Endothelial cell of umbilical vein (primary cell): ENCODE results near the gene BIRC6. TPM values are rescaled to one million over a fixed set of nuclear protein-coding genes. Genes with fewer than 3 reads are reported as not detected.

Source experiments
- BruUV-seq: library from RNA; stranded (reverse); fragments of 400-500 nt; replicated peaks from 2 replicates; lab custom pipeline; 2021; lab: Mats Ljungman, UMichigan
- CTCF ChIA-PET: fragments of 300-600, 350-600 bp; sonication (Branson Sonifier 250); formaldehyde crosslinking; loops from one replicate; lab custom pipeline; 2021; ENCODE audit warnings: antibody characterized with exemption, inconsistent platforms; lab: Charles Lee
- POLR2A ChIA-PET: fragments of 300-600, 350-600 bp; sonication (Branson Sonifier 250); formaldehyde crosslinking; loops from one replicate; lab custom pipeline; 2021; ENCODE audit warnings: antibody characterized with exemption, inconsistent platforms; lab: Charles Lee
- DNase-seq: peaks from one replicate; pipeline ENCODE4 v3.0.0-alpha.2; 2011; ENCODE audit warnings: low read depth, low spot score
- FAIRE-seq: peaks from 2 replicates; lab custom pipeline; 2011; peaks lifted over from hg19 to GRCh38; lab: Jason Lieb, UNC
- H2AFZ ChIP-seq: 2 replicates; pipeline ENCODE4 v1.6.0; 2012; ENCODE audit warnings: low read depth, low read length, control low read depth, inconsistent platforms
- H3K27ac ChIP-seq: 2 replicates; pipeline ENCODE4 v1.5.1; 2011; ENCODE audit warnings: low read depth, mild to moderate bottlenecking, control low read depth, low read length, moderate library complexity; ENCODE audit not compliant: insufficient read depth
- H3K27me3 ChIP-seq, 2 experiments: 2 replicates each; pipeline versions ENCODE4 v1.6.0 to v1.6.1; 2011; ENCODE audit warnings: low read length in 2 of 2, mixed read lengths in 1 of 2; ENCODE audit not compliant: control insufficient read depth in 2 of 2, insufficient read depth in 2 of 2
- H3K36me3 ChIP-seq, 2 experiments: 2 replicates in 1 of 2; 3 replicates in 1 of 2; pipeline ENCODE4 v1.5.1; 2011; ENCODE audit warnings: low read length in 2 of 2, mild to moderate bottlenecking in 1 of 2, moderate library complexity in 1 of 2; ENCODE audit not compliant: control insufficient read depth in 2 of 2, insufficient read depth in 2 of 2; ENCODE audit errors: extremely low read depth in 1 of 2
- H3K4me1 ChIP-seq: 3 replicates; pipeline ENCODE4 v1.5.1; 2011; ENCODE audit warnings: mild to moderate bottlenecking, low read length; ENCODE audit not compliant: control insufficient read depth, insufficient read depth; ENCODE audit errors: extremely low read depth
- H3K4me2 ChIP-seq: 2 replicates; pipeline ENCODE4 v1.6.1; 2011; ENCODE audit warnings: low read length, control low read depth, mixed read lengths; ENCODE audit not compliant: insufficient read depth
- H3K4me3 ChIP-seq, 3 experiments: fragments of 200-600 bp in 1 of 3; sonication (generic), shearing (Covaris generic) in 1 of 3; replicated peaks in 1 of 3; 2 replicates each; pipeline ENCODE4 v1.5.1; 2011 to 2016; ENCODE audit warnings: control low read depth in 3 of 3, low read length in 3 of 3, mild to moderate bottlenecking in 2 of 3, inconsistent platforms in 1 of 3, low read depth in 1 of 3, moderate library complexity in 1 of 3; ENCODE audit not compliant: insufficient read depth in 1 of 3
- H3K79me2 ChIP-seq: 2 replicates; pipeline ENCODE4 v1.6.0; 2012; ENCODE audit warnings: low read length, inconsistent platforms; ENCODE audit not compliant: control insufficient read depth, insufficient read depth
- H3K9ac ChIP-seq: replicated peaks from 2 replicates; pipeline ENCODE3; 2011; ENCODE audit warnings: low read length, control low read depth; ENCODE audit not compliant: insufficient read depth; ENCODE audit errors: extremely low read depth
- H3K9me1 ChIP-seq: replicated peaks from 3 replicates; pipeline ENCODE4 v1.6.0; 2011; ENCODE audit warnings: mild to moderate bottlenecking, low read length; ENCODE audit not compliant: control insufficient read depth, insufficient read depth; ENCODE audit errors: extremely low read depth
- H3K9me3 ChIP-seq: replicated peaks from 2 replicates; pipeline ENCODE4 v1.5.1; 2012; ENCODE audit warnings: low read length, inconsistent platforms; ENCODE audit not compliant: control insufficient read depth, insufficient read depth
- H4K20me1 ChIP-seq: replicated peaks from 2 replicates; pipeline ENCODE3; 2011; ENCODE audit warnings: mild to moderate bottlenecking, low read length; ENCODE audit not compliant: control insufficient read depth, insufficient read depth; ENCODE audit errors: extremely low read depth
- EZH2 ChIP-seq: IDR thresholded peaks from 2 replicates; pipeline ENCODE4 v1.6.1; 2012; ENCODE audit warnings: borderline replicate concordance, low read depth, mild to moderate bottlenecking, moderate library complexity, low read length, inconsistent platforms; ENCODE audit not compliant: severe bottlenecking
- FOS ChIP-seq: IDR thresholded peaks from 2 replicates; pipeline ENCODE4 v1.6.1; 2011; ENCODE audit warnings: mild to moderate bottlenecking, low read length, moderate library complexity, borderline replicate concordance; ENCODE audit not compliant: insufficient read depth
- GATA2 ChIP-seq: IDR thresholded peaks from 2 replicates; pipeline ENCODE4 v1.7.0; 2011; ENCODE audit warnings: low read depth, mild to moderate bottlenecking, moderate library complexity, mixed read lengths, low read length; ENCODE audit not compliant: insufficient read length, insufficient read depth
- JUN ChIP-seq: IDR thresholded peaks from 2 replicates; pipeline ENCODE4 v1.6.1; 2011; ENCODE audit warnings: borderline replicate concordance, low read depth; ENCODE audit not compliant: insufficient read length, insufficient read depth
- MYC ChIP-seq: IDR thresholded peaks from one replicate; pipeline ENCODE4 v1.6.1; 2011; ENCODE audit warnings: mild to moderate bottlenecking, low read depth, low read length
- POLR2A ChIP-seq: IDR thresholded peaks from 2 replicates; pipeline ENCODE4 v1.6.1; 2012; ENCODE audit warnings: low read depth, mild to moderate bottlenecking, control low read depth, low read length
- POLR2AphosphoS5 ChIP-seq: IDR thresholded peaks from 2 replicates; pipeline ENCODE4 v1.6.1; 2012; ENCODE audit warnings: low read depth, mild to moderate bottlenecking, control low read depth, low read length, moderate library complexity; ENCODE audit not compliant: insufficient read depth
- dilution Hi-C: fragments of 300-500 bp; cut with MboI; formaldehyde crosslinking; loops from one replicate; pipeline ENCODE4 v1.15.0; 2019; ENCODE audit warnings: low sequenced_read_pairs; ENCODE audit not compliant: extremely low pct_ligation_motif_present
- intact Hi-C: fragments of 100-400 bp; cut with micrococcal nuclease; formaldehyde crosslinking; loops from one replicate; pipeline ENCODE4 v1.10.0; 2022
- polyA plus RNA-seq, 4 experiments: library from polyadenylated mRNA; depleted of rRNA in 3 of 4; stranded (reverse) in 3 of 4; unstranded in 1 of 4; fragments of >200 nt; gene quantifications; 2 replicates each; pipeline versions ENCODE4 v1.2.1 to v1.2.3, GENCODE V29; 2011 to 2012; ENCODE audit warnings: missing spikeins in 1 of 4
- total RNA-seq: library from RNA; stranded (reverse); gene quantifications from 2 replicates; pipeline ENCODE4 v1.2.3, GENCODE V29; 2021
- TF ChIP-seq, protein P1 (sequence below), 2 donors: IDR thresholded peaks; 1 replicate in 1 of 2; 2 replicates in 1 of 2; pipeline ENCODE4 v1.5.1; 2011; ENCODE audit warnings: low read length in 2 of 2, mild to moderate bottlenecking in 2 of 2, moderate library complexity in 2 of 2, control low read depth in 1 of 2, inconsistent platforms in 1 of 2, low read depth in 1 of 2; ENCODE audit not compliant: insufficient read depth in 1 of 2; ENCODE audit errors: extremely low read depth in 1 of 2
- TF ChIP-seq, protein P2 (sequence below): IDR thresholded peaks from 2 replicates; pipeline ENCODE4 v1.6.1; 2011; ENCODE audit not compliant: insufficient read depth, insufficient read length

Gene BIRC6
- total and polyA plus RNA-seq, 2 donors (not counting 3 experiments of a cell fraction or from before 2014, with no cell fraction given), result 34.2 to 83.1 TPM

- Histone ChIP-seq H3K27ac (no peak overlapping the region), H3K4me2 (no peak overlapping the region), H3K9me3 (no peaks in the 10 kb centered on the region), H3K9ac (no peak overlapping the region), H2AFZ (no peak overlapping the region), H3K27me3 (no peaks in the 10 kb centered on the region), H3K9me1 (no peaks in the 10 kb centered on the region), H4K20me1 (no peaks in the 10 kb centered on the region), H3K79me2 (peaks cover 2% of the 10 kb centered on the region), H3K4me1 (no peaks in the 10 kb centered on the region), H3K4me3 (no peak overlapping the region), H3K36me3 (peaks cover 3 to 9% of the 10 kb centered on the region in 2 experiments)
- ChIA-PET POLR2A (no interaction called here), CTCF (no interaction called here)
- intact Hi-C loops, result no loop called here
- no TSS peak for BruUV-seq
- no peak for TF ChIP-seq GATA2
- TF ChIP-seq, protein P1, sequence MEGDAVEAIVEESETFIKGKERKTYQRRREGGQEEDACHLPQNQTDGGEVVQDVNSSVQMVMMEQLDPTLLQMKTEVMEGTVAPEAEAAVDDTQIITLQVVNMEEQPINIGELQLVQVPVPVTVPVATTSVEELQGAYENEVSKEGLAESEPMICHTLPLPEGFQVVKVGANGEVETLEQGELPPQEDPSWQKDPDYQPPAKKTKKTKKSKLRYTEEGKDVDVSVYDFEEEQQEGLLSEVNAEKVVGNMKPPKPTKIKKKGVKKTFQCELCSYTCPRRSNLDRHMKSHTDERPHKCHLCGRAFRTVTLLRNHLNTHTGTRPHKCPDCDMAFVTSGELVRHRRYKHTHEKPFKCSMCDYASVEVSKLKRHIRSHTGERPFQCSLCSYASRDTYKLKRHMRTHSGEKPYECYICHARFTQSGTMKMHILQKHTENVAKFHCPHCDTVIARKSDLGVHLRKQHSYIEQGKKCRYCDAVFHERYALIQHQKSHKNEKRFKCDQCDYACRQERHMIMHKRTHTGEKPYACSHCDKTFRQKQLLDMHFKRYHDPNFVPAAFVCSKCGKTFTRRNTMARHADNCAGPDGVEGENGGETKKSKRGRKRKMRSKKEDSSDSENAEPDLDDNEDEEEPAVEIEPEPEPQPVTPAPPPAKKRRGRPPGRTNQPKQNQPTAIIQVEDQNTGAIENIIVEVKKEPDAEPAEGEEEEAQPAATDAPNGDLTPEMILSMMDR (IDR thresholded peaks at IDR 0.05; ENCODE audit: extremely low read depth in 1 of 2, insufficient read depth in 1 of 2, low read depth in 1 of 2, low read length in 2 of 2), result no peak
- TF ChIP-seq, protein P2, sequence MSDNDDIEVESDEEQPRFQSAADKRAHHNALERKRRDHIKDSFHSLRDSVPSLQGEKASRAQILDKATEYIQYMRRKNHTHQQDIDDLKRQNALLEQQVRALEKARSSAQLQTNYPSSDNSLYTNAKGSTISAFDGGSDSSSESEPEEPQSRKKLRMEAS, result no peak
- TF ChIP-seq EZH2, result no peak
- no peak for TF ChIP-seq MYC
- no peak for TF ChIP-seq POLR2AphosphoS5
- TF ChIP-seq FOS, result no peak
- no peak for TF ChIP-seq POLR2A
- no peak for TF ChIP-seq JUN
- FAIRE-seq (no peak), DNase-seq (no peak)
- dilution Hi-C loops, result no loop called here
Observed at GRCh38 chr2:32472605-32473004, 115.8 kb downstream of the BIRC6 start.
